Measurements from ENCODE around the gene ZNF697. TPM values are rescaled to one million over a fixed set of nuclear protein-coding genes. Genes with fewer than 3 reads are reported as not detected.
"Not testable (repeated sequence)": the region's sequence is repeated elsewhere in the genome, so short reads cannot be mapped to it uniquely, and the experiment has no call there.

ZNF697 gene
- 10 to 100 TPM in 6 of 12 donors, 1 to 10 TPM in 5, not detected in 1; 8.1 to 12.4 (median 10.0) TPM for polyA plus RNA-seq (ENCODE audit: insufficient read length in 12 of 12)
- long read RNA-seq, donor 1 = 0 reads
- long read RNA-seq, donor 2 = 0 reads
- long read RNA-seq, donor 3 = 0 reads
- long read RNA-seq, donor 4 = 0 reads
- long read RNA-seq, donor 5 = 0 reads
- long read RNA-seq, donor 6 = 0 reads
- long read RNA-seq, donor 7 = 0 reads
- long read RNA-seq, donor 8 = 0 reads
- long read RNA-seq, donor 9 = 0 reads
- long read RNA-seq, donor 10 = 0 reads
- long read RNA-seq, donor 11 = 0 reads

GRCh38 chr1:119647734-119648619 lies at the start of gene ZNF697:
Gene ZNF697, minus strand, starts transcription at chr1:119648266. Its CDS starts 22,166 bp downstream, at chr1:119626100.
- peak; percentile 93 for DNase-seq

DNA sequence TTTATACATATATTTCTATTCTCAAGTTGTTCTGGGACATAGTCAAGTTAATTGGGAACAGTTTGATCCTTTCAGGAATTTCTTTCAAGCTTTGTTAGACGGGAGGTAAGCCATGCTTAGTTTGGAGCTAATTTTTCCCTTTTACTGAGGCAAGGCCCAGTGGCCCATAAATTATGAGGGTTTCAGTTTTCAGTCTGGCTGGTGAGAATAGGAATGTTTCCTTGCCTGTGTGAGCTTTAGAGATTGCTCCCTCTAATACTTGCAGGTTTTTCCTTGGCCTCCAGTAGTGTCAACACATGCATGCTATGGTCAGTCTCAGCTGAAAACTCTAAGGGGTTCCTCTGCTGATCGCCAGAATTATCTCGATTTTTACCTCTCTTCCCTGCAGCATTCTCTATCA lies 49.5 kb upstream of the ZNF697 start:
- DNase-seq = no peak

- DNase-seq = not testable (repeated sequence)
Observed at GRCh38 chr1:119696863-119697262, 48.8 kb upstream of the ZNF697 start.

GRCh38 chr1:119689511-119689910 lies 41.4 kb upstream of the ZNF697 start:
- no peak for DNase-seq

- DNase-seq = no peak
Observed at GRCh38 chr1:119688810-119689209, 40.7 kb upstream of the ZNF697 start.

DNA sequence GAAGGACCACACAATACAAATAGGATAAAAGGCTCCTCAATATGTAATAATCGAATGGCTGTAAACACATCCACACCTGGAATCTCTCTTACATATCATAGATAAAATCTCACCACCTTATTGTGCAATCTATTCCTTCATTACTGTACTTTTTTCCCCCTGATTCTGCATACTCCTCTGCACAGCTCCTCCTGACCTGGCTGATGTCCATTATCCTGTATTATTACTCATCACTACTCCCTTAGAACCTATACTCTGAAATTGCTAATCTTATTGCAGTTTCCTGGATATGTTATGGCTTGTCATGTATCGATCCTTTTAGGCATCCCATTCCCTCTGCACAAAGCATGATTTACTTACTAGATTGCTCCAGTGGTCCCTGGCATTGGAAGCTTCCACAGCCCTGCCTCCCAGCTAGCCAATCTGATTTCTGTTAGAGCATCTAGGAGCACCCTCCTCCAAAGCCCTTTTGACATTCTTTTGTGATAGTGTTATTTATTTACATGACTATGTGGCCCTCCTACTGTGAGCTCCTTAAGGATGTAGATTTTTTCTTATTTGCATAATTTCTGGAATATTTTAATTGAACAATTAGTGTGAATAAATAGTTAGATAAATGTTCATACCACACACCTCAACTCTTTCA lies 39.5 kb upstream of the ZNF697 start:
- DNase-seq = no peak

- no peak for DNase-seq
Observed at GRCh38 chr1:119686661-119687060, 38.6 kb upstream of the ZNF697 start.

GRCh38 chr1:119683893-119684292 lies 35.8 kb upstream of the ZNF697 start:
- DNase-seq = no peak

- DNase-seq = no peak
Observed at GRCh38 chr1:119682141-119682540, 34.1 kb upstream of the ZNF697 start.

DNA sequence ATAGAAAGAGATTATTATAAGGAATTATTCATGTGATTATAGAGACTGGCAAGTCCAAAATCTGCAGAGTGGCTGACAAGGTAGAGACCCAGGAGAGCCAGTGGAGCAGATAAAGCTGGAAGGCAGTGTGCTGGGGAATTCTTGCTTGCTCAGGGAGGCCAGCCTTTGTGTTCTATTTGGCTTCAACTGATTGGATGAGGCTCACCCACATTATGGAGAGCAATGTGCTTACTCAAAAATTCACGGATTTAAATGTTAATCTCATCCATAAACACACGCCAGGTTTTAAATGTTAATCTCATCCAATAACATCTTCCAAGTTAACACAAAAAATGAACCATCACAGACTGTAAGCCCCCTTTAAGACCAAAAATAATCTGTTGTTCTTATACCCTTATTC lies 33.5 kb upstream of the ZNF697 start:
- DNase-seq = no peak

DNA sequence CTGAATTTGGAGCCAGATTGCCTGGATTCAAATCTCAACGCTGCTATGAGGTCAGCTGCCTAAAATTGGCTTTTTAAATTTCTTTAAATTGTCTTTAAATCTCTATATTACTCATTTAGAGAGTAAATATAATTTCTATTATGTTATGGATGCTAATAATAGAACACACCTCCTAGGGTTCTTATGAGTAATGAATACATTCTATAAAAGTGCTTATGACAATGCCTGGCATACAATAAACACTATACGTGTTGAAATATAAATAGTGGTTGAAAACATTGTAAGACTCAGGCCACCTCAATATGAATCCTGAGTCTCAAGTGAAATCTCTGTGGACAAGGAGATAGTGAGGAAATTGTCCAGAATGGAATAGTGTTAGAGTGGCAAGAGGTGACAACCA lies 32.7 kb upstream of the ZNF697 start:
- DNase-seq = no peak

DNA sequence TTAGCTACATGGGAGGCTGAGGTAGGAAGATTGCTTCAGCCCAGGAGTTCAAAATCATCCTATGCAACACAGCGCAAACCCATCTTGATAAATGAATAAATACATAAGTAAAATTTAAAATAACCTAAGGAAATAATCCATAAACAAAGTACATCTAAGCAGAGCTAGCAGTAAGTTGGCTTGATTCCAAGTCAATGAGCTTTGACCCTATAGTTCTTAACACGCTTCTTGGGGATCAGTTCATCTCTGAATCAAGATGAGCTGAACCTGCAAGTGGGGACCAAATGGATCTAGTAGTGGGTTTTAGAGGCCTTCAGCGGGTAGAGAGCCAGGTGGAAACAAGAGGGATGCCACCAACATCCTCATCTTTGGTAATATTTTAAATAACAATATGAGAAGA lies 32.1 kb upstream of the ZNF697 start:
- no peak for DNase-seq

DNA sequence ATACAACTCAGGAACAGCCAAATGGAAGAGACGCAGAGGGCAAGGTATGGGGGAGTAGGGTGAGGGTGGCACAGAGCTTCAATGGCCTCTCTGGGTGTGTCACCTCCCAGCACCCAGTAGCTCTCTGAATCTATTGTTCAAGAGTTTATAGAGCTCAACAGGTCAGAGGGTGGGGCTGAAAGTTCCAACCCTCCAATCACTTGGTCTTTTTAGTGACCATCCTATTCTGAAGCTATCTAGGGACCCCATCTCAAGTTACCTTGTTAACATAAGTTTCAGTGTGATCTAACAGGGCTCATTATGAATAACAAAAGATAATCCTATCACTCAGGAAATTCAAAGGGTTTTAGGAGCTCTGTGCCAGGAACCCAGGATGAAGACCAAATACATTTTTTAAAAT lies 31.2 kb upstream of the ZNF697 start:
- DNase-seq = no peak

DNA sequence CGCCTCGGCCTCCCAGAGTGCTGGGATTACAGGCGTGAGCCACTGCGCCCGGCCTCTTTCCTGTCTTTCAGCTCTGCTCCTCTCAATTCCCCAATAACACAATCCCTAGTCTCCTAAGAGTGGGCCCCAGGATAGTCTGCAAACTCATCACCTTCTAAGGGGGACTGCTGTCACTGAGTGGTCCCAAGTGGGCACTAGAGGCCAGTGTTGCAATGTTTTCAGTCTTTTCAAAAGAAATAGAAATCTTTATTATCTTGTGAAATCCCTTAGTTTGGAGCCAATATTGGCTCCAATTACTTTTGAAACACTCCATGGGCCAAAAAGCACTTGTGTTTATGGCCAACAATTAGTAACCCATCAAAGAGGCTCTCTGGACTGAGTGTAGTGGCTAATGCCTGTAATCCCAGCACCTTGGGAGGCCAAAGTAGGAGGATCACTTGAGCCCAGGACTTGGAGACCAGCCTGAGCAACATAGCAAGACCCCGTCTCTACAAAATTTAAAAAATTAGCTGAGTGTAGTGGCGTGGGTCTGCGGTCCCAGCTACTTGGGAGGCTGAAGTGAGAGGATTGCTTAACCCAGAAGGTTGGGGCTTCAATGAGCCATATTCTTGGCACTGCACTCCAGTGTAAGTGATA lies 28.6 kb upstream of the ZNF697 start:
- DNase-seq = no peak

DNA sequence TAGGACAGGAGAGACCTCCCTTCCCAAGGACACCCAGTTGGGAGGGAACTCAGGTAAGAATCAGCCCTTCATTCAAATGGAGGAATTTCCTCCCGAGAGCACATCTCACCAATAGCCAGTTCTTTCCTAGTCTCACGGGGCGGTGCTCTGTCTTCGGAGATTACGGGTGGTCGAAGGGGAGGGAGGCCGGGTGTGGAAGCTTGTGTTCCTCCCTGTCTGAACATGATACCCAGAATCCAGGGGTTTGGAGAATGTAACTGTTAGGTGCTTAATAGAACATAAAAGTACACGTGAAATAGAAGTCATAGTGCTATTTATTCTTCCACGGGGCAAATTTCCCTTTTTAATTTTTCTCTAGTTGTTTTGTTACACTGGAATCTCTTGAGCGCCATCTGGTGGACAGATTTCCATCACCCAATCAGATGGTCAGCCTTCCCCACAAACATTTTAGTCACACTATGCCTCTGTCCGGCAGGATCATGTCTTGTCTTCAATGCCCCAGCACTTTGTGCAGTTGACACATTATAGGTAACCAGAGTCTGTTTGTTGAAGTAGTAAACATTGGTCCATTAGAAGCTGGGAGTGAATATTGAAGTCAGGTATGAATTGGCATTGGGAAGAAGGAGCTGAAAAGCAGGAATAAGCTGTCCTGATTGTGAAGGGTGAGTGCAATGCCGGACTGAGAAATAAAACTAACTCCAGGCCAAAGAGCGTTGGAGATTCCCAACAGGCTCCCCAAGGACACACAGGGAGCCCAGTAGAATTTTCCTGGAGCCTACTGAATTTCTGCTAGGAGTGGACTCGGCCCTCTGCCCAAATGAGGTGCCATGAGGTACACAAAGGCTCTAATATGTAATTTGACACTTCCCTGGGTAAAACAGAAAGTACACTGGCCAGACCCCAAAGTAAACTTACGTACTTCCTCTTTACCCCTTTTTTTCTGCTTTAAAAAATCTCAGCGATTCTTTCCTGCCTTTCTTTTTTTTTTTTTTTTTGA lies 27.6 kb upstream of the ZNF697 start:
- peak; percentile 92 for DNase-seq

GRCh38 chr1:119674835-119675289 lies 26.8 kb upstream of the ZNF697 start:
- peak; percentile 22 for DNase-seq

GRCh38 chr1:119674111-119674526 lies 26.1 kb upstream of the ZNF697 start:
- DNase-seq = no peak

DNA sequence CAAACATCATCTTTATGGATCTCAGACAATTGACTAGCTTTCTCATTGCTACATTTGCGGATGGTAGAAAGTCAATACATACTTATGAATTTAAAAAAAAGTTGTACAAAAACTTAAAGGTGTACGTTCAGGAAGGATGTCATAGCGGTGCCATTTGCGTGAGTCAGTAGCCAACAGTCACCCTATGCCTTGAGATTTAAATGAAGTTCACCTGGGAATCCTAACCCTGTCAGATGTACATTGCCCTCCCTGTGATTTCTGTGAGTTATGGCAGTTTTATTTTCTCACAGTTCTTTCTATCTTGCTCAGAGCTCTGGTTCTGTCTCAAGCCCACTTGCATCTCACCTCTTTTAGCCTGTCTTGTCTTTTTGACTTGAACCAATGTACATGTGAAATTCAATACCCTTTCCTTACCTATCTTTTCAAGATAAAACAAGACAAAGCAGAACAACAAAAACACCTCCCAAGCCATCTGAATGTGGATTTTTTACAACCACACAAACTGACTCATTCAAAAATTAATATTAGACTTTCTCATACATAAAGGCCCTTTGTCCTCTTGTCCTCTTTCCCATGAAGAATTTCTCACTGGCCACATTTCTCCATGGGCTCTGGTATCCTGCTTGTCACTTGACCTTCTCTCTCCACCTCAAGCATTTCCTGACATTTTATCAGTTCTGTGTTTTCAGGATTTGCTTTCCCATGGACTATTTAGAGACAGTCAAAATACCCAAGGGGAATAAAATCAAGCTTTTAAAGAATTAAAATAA lies 25.3 kb upstream of the ZNF697 start:
- DNase-seq = no peak

- no peak for DNase-seq
Observed at GRCh38 chr1:119670898-119671297, 22.8 kb upstream of the ZNF697 start.

DNA sequence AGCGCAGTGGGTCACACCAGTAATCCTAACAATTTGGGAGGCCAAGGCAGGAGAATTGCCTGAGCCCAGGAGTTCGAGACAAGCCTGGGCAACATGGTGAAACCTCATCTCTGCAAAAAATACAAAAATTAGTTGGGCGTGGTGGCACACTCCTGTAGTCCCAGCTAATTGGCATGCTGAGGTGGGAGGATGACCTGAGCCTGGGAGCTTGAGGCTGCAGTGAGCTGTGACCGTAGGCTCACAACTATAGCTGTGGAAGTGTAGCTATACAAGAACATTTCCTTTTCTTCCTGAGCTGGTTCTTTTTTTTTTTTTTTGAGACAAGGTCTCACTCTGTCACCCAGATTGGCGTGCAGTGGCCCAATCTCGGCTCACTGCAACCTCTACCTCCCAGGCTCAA lies 19.1 kb upstream of the ZNF697 start:
- DNase-seq = no peak

Data from muscle of arm (tissue), 14 donors.